Stomach (tissue), 9 donors: Measurements from ENCODE around the gene PHF1. TPM values are rescaled to one million over a fixed set of nuclear protein-coding genes. Genes with fewer than 3 reads are reported as not detected.

Experiments
- DNase-seq, 2 donors: peaks; one replicate each; pipeline versions ENCODE4 v3.0.0 to v3.0.0-alpha.2; 2013 to 2019
- H3K27ac ChIP-seq, 5 donors: fragments of 200-600 bp in 4 of 5; sonication (generic) in 4 of 5; one replicate each; pipeline ENCODE4 v1.5.1; 2013 to 2019; ENCODE audit warnings: mild to moderate bottlenecking in 1 of 5, moderate library complexity in 1 of 5
- H3K27me3 ChIP-seq, 3 donors: fragments of 200-600 bp; sonication (generic); one replicate each; pipeline ENCODE4 v1.5.1; 2017 to 2019; ENCODE audit warnings: mixed run types in 1 of 3
- H3K36me3 ChIP-seq, 4 donors: fragments of 200-600 bp; sonication (generic); 1 replicate in 3 of 4; 2 replicates in 1 of 4; pipeline ENCODE4 v1.5.1; 2016 to 2019
- H3K4me1 ChIP-seq, 4 donors: fragments of 200-600 bp; sonication (generic); one replicate each; pipeline ENCODE4 v1.5.1; 2016 to 2019
- H3K4me3 ChIP-seq, 4 donors: fragments of 200-600 bp; sonication (generic) in 3 of 4; one replicate each; pipeline ENCODE4 v1.5.1; 2016 to 2019; ENCODE audit warnings: mild to moderate bottlenecking in 1 of 4
- H3K9me3 ChIP-seq, 4 donors: fragments of 200-600 bp; sonication (generic); one replicate each; pipeline ENCODE4 v1.5.1; 2016 to 2019
- CTCF ChIP-seq, 7 experiments: fragments of 450-650 bp in 4 of 7; fragments of 200-600 bp in 3 of 7; sonication (generic) in 3 of 7; IDR thresholded peaks; one replicate each; pipeline ENCODE4 v1.5.1; 2016 to 2019; ENCODE audit warnings: antibody characterized with exemption in 7 of 7, control low read depth in 2 of 7, mild to moderate bottlenecking in 1 of 7
- EP300 ChIP-seq: sonication (generic); formaldehyde crosslinking; IDR thresholded peaks from one replicate; pipeline ENCODE4 v1.6.1; 2017; ENCODE audit warnings: antibody characterized with exemption
- POLR2A ChIP-seq, 4 donors: fragments of 450-650 bp; IDR thresholded peaks; one replicate each; pipeline ENCODE4 v1.6.1; 2016; ENCODE audit warnings: antibody characterized with exemption in 4 of 4, control low read depth in 2 of 4, mild to moderate bottlenecking in 1 of 4, moderate library complexity in 1 of 4
- POLR2AphosphoS5 ChIP-seq, 3 donors: sonication (generic); formaldehyde crosslinking; IDR thresholded peaks; one replicate each; pipeline ENCODE4 v1.6.1; 2016; ENCODE audit warnings: antibody characterized with exemption in 3 of 3
- WGBS, 5 donors: extraction: QIAGEN DNeasy Blood & Tissue Kit in 3 of 5; methylation state at CpG; one replicate each; pipeline versions ENCODE4 v1.1.5 to v1.1.7; 2013 to 2018; 5-methylcytosine and 5-hydroxymethylcytosine counted together
- intact Hi-C: fragments of 100-400 bp; cut with DNase I; formaldehyde crosslinking; loops from one replicate; pipeline ENCODE4 v1.15.1; 2023; ENCODE audit warnings: low total_unique reads
- polyA plus RNA-seq, 3 donors: library from polyadenylated mRNA; stranded (reverse); fragments of 200-250 nt; gene quantifications; one replicate each; pipeline ENCODE4 v1.2.3, GENCODE V29; 2013
- total RNA-seq, 5 donors: library from RNA; depleted of rRNA; stranded (reverse); fragments of >200 nt; gene quantifications; one replicate each; pipeline versions ENCODE4 v1.1.0 to v1.2.3, GENCODE V29; 2014 to 2016
- donor health status: healthy with polysubstance abuse.
- donor health status: Bipolar disorder and iron deficiency.
- donor health status: healthy.

PHF1 gene
- total and polyA plus RNA-seq, 8 donors: 22.0 to 125 (median 69.4) TPM

GRCh38 chr6:33423777-33424176, 13.0 kb downstream of the PHF1 start:
- intact Hi-C loops: no loop called here
- WGBS, 5 donors: 87 to 96% (median 93%) methylated on average over 2 of the region's 2 CpGs
- Histone ChIP-seq H3K27me3 (no peaks in the 10 kb centered on the region), H3K4me1 (peaks cover 29 to 62% (median 55%) of the 10 kb centered on the region in 4 donors), H3K36me3 (no peaks in the 10 kb centered on the region), H3K27ac (peak overlapping the region in 2 of 5 donors; percentile 94 to 95), H3K9me3 (no peaks in the 10 kb centered on the region), H3K4me3 (no peak overlapping the region)
- DNase-seq: no peak
- TF ChIP-seq POLR2AphosphoS5 (IDR thresholded peaks at IDR 0.05) (no peak), EP300 (no peak), CTCF (IDR thresholded peaks at IDR 0.05) (no peak), POLR2A (IDR thresholded peaks at IDR 0.05) (no peak)

- TF ChIP-seq EP300 (no peak), POLR2AphosphoS5 (IDR thresholded peaks at IDR 0.05) (no peak), CTCF (IDR thresholded peaks at IDR 0.05) (no peak), POLR2A (IDR thresholded peaks at IDR 0.05) (no peak)
- no peaks in the 10 kb centered on the region for H3K27me3 ChIP-seq
- DNase-seq: no peak
- H3K9me3 ChIP-seq: no peaks in the 10 kb centered on the region
- H3K36me3 ChIP-seq: no peaks in the 10 kb centered on the region
- peak overlapping the region; percentile 89 to 95 (median 93) for H3K27ac ChIP-seq
- H3K4me1 ChIP-seq: peaks cover 26 to 64% (median 49%) of the 10 kb centered on the region in 4 donors
- WGBS, 5 donors: 12 to 15% (median 14%) methylated on average over 12 of the region's 12 CpGs
- H3K4me3 ChIP-seq: peak overlapping the region; percentile 56 to 63 (median 60)
- intact Hi-C loops: no loop called here
Measured at GRCh38 chr6:33424855-33425667, 14.2 kb downstream of the PHF1 start.

GRCh38 chr6:33425668-33426577, 15.1 kb downstream of the PHF1 start:
- intact Hi-C loops: no loop called here
- TF ChIP-seq POLR2A (IDR thresholded peaks at IDR 0.05): no peak
- no peak for TF ChIP-seq EP300
- TF ChIP-seq CTCF (IDR thresholded peaks at IDR 0.05): peak in 5 of 7 experiments; percentile 33 to 65 (median 43)
- TF ChIP-seq POLR2AphosphoS5 (IDR thresholded peaks at IDR 0.05): peak; percentile 65 to 86 (median 81)
- Histone ChIP-seq H3K36me3 (no peaks in the 10 kb centered on the region), H3K4me3 (peak overlapping the region; percentile 56 to 63 (median 60)), H3K27me3 (no peaks in the 10 kb centered on the region), H3K9me3 (no peaks in the 10 kb centered on the region), H3K27ac (peak overlapping the region; percentile 89 to 95 (median 93)), H3K4me1 (peaks cover 29 to 64% (median 53%) of the 10 kb centered on the region in 4 donors)
- 1 to 2% (median 1%) methylated on average over 36 to 43 of the region's 43 CpGs for WGBS, 5 donors
- DNase-seq: peak; percentile 81 to 95
